8988T (cell line): ENCODE measurements around the gene PTPRR.
"Not testable (repeated sequence)": the region's sequence is repeated elsewhere in the genome, so short reads cannot be mapped to it uniquely, and the experiment has no call there.

Source experiments
- DNase-seq: peaks from one replicate; pipeline ENCODE4 v3.0.0; 2011

PTPRR gene

GRCh38 chr12:70838127-70838526 is 82.4 kb downstream of the PTPRR start:
- DNase-seq: no peak

GRCh38 chr12:70837026-70837425 is 83.5 kb downstream of the PTPRR start:
- DNase-seq: no peak

- no peak for DNase-seq
These were observed 84.6 kb downstream of the PTPRR start for GRCh38 chr12:70835948-70836347.

- DNase-seq: no peak
These were observed 89.0 kb downstream of the PTPRR start for GRCh38 chr12:70831543-70831942.

- DNase-seq: no peak
These were observed 90.1 kb downstream of the PTPRR start for GRCh38 chr12:70830221-70831061.

- no peak for DNase-seq
These were observed 91.5 kb downstream of the PTPRR start for GRCh38 chr12:70829070-70829469.

- DNase-seq: no peak
These were observed 92.2 kb downstream of the PTPRR start for GRCh38 chr12:70828351-70828750.

- DNase-seq: no peak
These were observed 94.4 kb downstream of the PTPRR start for GRCh38 chr12:70826156-70826555.

GRCh38 chr12:70824511-70824910 is 96.0 kb downstream of the PTPRR start:
- no peak for DNase-seq

GRCh38 chr12:70823182-70823976 is 97.2 kb downstream of the PTPRR start:
- no peak for DNase-seq

- DNase-seq: no peak
These were observed 98.1 kb downstream of the PTPRR start for GRCh38 chr12:70822412-70822811.

GRCh38 chr12:70815971-70816391 is 104.6 kb downstream of the PTPRR start:
- DNase-seq: no peak

- no peak for DNase-seq
These were observed 105.5 kb downstream of the PTPRR start for GRCh38 chr12:70815056-70815455.

- DNase-seq: no peak
These were observed 107.0 kb downstream of the PTPRR start for GRCh38 chr12:70813559-70813958.

GRCh38 chr12:70812136-70812535 is 108.4 kb downstream of the PTPRR start:
- DNase-seq: no peak

- DNase-seq: no peak
These were observed 110.7 kb downstream of the PTPRR start for GRCh38 chr12:70809887-70810286.

- not testable (repeated sequence) for DNase-seq
These were observed 112.5 kb downstream of the PTPRR start for GRCh38 chr12:70807993-70808392.

- no peak for DNase-seq
These were observed 113.7 kb downstream of the PTPRR start for GRCh38 chr12:70806827-70807226.

- DNase-seq: no peak
These were observed 114.5 kb downstream of the PTPRR start for GRCh38 chr12:70806043-70806442.

GRCh38 chr12:70798016-70798783 is 122.3 kb downstream of the PTPRR start:
- DNase-seq: no peak

GRCh38 chr12:70796989-70797388 is 123.5 kb downstream of the PTPRR start:
- no peak for DNase-seq

GRCh38 chr12:70795608-70796007 is 124.9 kb downstream of the PTPRR start:
- no peak for DNase-seq

GRCh38 chr12:70794131-70794530 is 126.4 kb downstream of the PTPRR start:
- no peak for DNase-seq
